Measurements from ENCODE around the gene GAB2. TPM values are rescaled to one million over a fixed set of nuclear protein-coding genes. Genes with fewer than 3 reads are reported as not detected.
A peak's percentile ranks its signal among the peaks of the same experiment; 100 is the strongest.

The GAB2 gene
- total RNA-seq, 6 experiments from 2014 or later = 3.8 to 10.2 (median 4.5) TPM

DNA sequence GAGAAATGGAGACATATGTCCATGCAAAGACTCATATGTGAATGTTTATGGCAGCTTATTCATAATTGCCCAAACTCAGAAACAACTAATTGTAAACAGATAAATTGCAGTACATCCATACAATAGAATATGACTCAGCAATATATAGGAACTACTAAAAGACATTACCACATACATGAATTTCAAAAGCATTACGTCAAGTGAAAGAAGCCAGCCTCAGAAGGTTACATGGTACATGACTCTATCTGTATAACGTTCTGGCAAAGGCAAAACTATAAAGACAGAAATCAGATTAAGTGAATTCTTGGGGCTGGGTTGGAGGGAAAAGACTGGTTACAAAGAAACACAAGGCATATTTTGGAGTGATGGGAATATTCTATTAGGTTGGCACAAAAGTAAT, 236.4 kb downstream of the GAB2 start:
- no peaks in the 10 kb centered on the region for H3K9me3 ChIP-seq
- no peak overlapping the region for H3K4me3 ChIP-seq
- no peaks in the 10 kb centered on the region for H3K36me3 ChIP-seq
- no peak for ATAC-seq
- peaks cover 0 to 16% (median 6%) of the 10 kb centered on the region in 4 donors for H3K4me1 ChIP-seq
- intact Hi-C loops (cut with DNase I) = no loop called here
- no peak for TF ChIP-seq POLR2A (IDR thresholded peaks at IDR 0.05)
- TF ChIP-seq, protein P1, sequence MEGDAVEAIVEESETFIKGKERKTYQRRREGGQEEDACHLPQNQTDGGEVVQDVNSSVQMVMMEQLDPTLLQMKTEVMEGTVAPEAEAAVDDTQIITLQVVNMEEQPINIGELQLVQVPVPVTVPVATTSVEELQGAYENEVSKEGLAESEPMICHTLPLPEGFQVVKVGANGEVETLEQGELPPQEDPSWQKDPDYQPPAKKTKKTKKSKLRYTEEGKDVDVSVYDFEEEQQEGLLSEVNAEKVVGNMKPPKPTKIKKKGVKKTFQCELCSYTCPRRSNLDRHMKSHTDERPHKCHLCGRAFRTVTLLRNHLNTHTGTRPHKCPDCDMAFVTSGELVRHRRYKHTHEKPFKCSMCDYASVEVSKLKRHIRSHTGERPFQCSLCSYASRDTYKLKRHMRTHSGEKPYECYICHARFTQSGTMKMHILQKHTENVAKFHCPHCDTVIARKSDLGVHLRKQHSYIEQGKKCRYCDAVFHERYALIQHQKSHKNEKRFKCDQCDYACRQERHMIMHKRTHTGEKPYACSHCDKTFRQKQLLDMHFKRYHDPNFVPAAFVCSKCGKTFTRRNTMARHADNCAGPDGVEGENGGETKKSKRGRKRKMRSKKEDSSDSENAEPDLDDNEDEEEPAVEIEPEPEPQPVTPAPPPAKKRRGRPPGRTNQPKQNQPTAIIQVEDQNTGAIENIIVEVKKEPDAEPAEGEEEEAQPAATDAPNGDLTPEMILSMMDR (IDR thresholded peaks at IDR 0.05) = no peak
- H3K27me3 ChIP-seq = no peaks in the 10 kb centered on the region
- 83% methylated on average over 2 of the region's 2 CpGs for WGBS (ENCODE audit: insufficient coverage, low coverage, low lambda C conversion rate, missing lambda C conversion rate)
- no peak for DNase-seq
- no peak overlapping the region for H3K27ac ChIP-seq

DNA sequence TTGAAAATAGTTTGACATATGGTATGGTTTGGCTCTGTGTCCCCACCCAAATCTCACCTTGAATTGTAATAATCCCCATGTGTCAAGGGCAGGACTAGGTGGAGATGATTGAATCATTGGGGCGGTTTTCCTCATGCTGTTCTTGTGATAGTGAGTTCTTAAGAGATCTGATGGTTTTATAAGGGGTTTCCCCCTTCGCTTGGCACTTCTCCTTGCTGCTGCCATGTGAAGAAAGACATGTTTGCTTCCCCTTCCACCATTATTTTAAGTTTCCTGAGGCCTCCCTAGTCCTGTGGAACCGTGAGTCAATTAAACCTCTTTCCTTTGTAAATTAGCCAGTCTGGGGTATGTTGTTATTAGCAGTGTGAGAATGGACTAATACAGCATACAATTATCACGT, 236.9 kb downstream of the GAB2 start:
- no peaks in the 10 kb centered on the region for H3K27me3 ChIP-seq
- peaks cover 0 to 12% (median 6%) of the 10 kb centered on the region in 4 donors for H3K4me1 ChIP-seq
- WGBS (ENCODE audit: insufficient coverage, low coverage, low lambda C conversion rate, missing lambda C conversion rate) = 86% methylated on average over 4 of the region's 4 CpGs
- ATAC-seq = no peak
- H3K27ac ChIP-seq = no peak overlapping the region
- H3K9me3 ChIP-seq = no peaks in the 10 kb centered on the region
- H3K4me3 ChIP-seq = no peak overlapping the region
- intact Hi-C loops (cut with DNase I) = no loop called here
- DNase-seq = no peak
- no peaks in the 10 kb centered on the region for H3K36me3 ChIP-seq
- no peak for TF ChIP-seq POLR2A (IDR thresholded peaks at IDR 0.05)
- TF ChIP-seq, protein P1 (IDR thresholded peaks at IDR 0.05) = no peak

DNA sequence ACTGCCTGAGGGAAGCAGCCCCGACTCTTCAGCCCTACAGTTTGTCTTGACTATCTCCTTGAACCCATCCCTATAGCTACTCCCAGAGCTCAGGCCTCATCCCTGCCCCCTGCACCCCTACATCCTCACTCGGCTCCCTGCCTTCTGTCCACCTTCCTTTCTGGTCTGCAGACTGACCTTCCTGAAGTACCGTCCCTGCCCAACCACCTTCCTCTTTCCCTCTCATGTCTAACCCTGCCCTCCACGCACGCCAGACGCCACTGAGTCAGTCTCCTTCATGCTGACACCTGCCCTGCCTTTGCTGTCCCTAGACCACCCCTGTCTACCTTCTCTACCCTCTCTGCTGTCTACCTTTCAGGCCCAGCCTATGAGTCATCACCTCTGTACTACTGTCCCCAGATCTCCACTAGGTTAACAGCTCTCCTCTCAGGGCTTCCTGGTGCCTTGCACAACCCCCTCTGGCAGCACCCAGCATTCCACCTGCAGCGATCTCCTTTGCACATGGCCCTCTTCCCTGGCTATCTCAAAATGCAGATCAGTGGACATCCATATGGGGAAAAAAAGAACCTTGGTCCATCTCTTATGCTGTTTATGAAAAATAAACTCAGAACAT, 238.1 kb downstream of the GAB2 start:
- Histone ChIP-seq H3K27me3 (no peaks in the 10 kb centered on the region), H3K36me3 (no peaks in the 10 kb centered on the region), H3K9me3 (no peaks in the 10 kb centered on the region), H3K4me3 (no peak overlapping the region), H3K4me1 (no peaks in the 10 kb centered on the region), H3K27ac (no peak overlapping the region)
- TF ChIP-seq, protein P1 (IDR thresholded peaks at IDR 0.05) = no peak
- no peak for TF ChIP-seq POLR2A (IDR thresholded peaks at IDR 0.05)
- intact Hi-C loops (cut with DNase I) = no loop called here
- DNase-seq (peak in 2 of 3 donors; percentile 51 to 77), ATAC-seq (peak; percentile 90 to 94 (median 91))
- WGBS (ENCODE audit: insufficient coverage, low coverage, low lambda C conversion rate, missing lambda C conversion rate) = 56% methylated on average over 3 of the region's 7 CpGs

DNA sequence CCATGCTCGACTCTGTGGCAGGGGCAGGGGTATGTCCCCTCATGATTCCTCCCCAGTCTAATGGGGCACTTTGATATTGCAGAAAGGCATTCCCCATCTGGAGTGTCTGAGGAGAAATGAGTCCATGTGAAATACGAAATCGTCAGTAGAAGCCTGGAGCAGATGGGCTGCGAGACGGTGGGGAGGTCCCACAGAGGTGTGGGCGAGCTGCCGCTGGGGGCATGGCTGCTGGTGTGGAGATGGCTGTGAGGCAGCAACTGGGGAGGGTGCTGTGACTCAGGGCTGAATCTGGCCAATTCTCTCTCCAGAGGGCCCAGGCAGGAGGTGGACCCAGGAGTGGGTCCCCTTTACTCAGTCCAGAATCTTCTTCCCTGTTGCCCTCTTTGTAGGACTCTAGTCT, 240.4 kb downstream of the GAB2 start:
- 60% methylated on average over 2 of the region's 7 CpGs for WGBS (ENCODE audit: insufficient coverage, low coverage, low lambda C conversion rate, missing lambda C conversion rate)
- intact Hi-C loops (cut with DNase I) = no loop called here
- DNase-seq = peak in 1 of 3 donors; percentile 46
- Histone ChIP-seq H3K36me3 (peaks cover 0 to 4% (median 0%) of the 10 kb centered on the region in 4 donors), H3K4me1 (peaks cover 0 to 1% (median 0%) of the 10 kb centered on the region in 4 donors), H3K27me3 (no peaks in the 10 kb centered on the region), H3K27ac (no peak overlapping the region), H3K4me3 (no peak overlapping the region), H3K9me3 (no peaks in the 10 kb centered on the region)
- no peak for TF ChIP-seq POLR2A (IDR thresholded peaks at IDR 0.05)
- TF ChIP-seq, protein P1 (IDR thresholded peaks at IDR 0.05) = no peak
- ATAC-seq = no peak
